Fibroblast of mammary gland (primary cell): ENCODE measurements around the gene FHOD3.

Source experiments
- DNase-seq: peaks from one replicate; pipeline ENCODE4 v3.0.0-alpha.2; 2010; ENCODE audit warnings: low read depth
- H3K4me3 ChIP-seq: 2 replicates; pipeline ENCODE4 v1.5.1; 2011; ENCODE audit warnings: low read depth, mild to moderate bottlenecking, low read length, moderate library complexity; ENCODE audit not compliant: control insufficient read depth
- TF ChIP-seq, protein P1 (sequence below): conservative IDR thresholded peaks from 2 replicates; pipeline ENCODE4 v1.5.1; 2011; ENCODE audit warnings: low read depth, low read length, inconsistent platforms; ENCODE audit not compliant: control insufficient read depth, insufficient read depth

Gene FHOD3

GRCh38 chr18:36769172-36769571 lies 471.7 kb downstream of the FHOD3 start:
- peak; percentile 77 for DNase-seq
- TF ChIP-seq, protein P1, sequence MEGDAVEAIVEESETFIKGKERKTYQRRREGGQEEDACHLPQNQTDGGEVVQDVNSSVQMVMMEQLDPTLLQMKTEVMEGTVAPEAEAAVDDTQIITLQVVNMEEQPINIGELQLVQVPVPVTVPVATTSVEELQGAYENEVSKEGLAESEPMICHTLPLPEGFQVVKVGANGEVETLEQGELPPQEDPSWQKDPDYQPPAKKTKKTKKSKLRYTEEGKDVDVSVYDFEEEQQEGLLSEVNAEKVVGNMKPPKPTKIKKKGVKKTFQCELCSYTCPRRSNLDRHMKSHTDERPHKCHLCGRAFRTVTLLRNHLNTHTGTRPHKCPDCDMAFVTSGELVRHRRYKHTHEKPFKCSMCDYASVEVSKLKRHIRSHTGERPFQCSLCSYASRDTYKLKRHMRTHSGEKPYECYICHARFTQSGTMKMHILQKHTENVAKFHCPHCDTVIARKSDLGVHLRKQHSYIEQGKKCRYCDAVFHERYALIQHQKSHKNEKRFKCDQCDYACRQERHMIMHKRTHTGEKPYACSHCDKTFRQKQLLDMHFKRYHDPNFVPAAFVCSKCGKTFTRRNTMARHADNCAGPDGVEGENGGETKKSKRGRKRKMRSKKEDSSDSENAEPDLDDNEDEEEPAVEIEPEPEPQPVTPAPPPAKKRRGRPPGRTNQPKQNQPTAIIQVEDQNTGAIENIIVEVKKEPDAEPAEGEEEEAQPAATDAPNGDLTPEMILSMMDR, result no peak
- no peak overlapping the region for H3K4me3 ChIP-seq

DNA sequence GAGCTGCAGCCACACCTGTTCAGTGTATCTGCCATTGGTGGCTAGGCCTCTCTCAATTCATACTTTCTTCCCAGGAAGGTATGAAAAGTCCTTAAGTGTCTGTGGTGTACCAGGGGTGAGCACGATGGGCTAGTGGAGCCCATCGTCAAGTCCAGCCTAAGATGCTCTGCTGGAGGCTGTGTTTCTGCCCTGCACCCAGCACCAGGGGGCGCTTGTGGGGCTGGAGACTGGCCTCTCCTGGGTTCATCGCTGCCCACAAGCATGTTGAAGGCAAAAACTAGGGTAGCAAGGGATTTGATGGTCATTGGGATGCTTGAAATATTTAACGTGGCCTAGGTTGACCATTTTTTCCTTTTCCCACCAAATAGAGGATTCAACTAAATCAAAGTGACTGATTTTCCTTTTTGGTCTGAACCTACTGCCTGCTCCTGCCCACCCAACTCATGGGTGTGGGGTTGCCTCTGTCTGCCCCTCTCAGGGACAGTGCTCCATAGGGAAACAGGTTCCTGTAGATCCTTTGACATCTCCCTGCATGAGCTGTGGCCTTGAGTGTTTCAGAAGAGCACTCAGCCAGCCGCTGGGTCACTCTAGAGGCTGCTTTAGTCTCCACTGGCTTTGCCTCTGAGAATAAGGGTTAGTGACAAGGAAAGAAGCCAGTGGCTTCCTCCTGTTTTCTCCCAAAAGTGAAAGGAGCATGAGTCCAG lies 472.2 kb downstream of the FHOD3 start:
- DNase-seq, result no peak
- TF ChIP-seq, protein P1, result peak; percentile 13

DNA sequence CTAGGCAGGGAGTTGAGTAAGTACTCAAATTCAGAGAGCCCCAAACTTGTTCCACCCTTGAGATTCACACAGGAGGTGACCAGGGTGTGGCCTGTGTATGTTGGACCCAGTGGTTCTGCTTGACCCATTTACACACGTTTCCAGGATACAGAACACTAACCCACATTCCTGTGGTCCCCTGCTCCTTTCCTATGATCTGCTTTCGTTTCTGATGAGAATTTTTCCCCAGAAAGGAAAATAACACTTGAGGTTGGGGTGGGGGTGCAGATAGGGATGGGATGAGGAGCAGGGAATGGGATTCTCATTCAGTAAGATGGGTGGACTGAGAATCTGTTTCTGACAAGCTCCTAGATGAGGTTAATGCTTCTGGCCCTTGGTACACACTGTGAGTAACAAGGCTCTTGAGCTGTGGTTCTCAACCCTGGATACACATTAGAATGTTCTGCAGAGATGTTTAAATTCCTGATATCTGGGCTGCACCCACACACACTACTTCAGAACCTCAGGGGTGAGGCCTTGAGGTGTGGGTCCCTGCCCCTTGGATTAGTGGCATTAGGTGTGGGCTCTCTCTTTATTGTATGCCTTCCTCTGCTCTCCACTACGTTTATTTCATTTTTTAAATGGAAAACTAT lies 472.9 kb downstream of the FHOD3 start:
- TF ChIP-seq, protein P1, result no peak
- no peak for DNase-seq
- no peak overlapping the region for H3K4me3 ChIP-seq

More for the DNA sequence above, 472.2 kb downstream of the FHOD3 start:
- no peak overlapping the region for H3K4me3 ChIP-seq

- TF ChIP-seq, protein P1, result no peak
- no peak overlapping the region for H3K4me3 ChIP-seq
- DNase-seq, result no peak
Observed at GRCh38 chr18:36771245-36771644, 473.7 kb downstream of the FHOD3 start.

- H3K4me3 ChIP-seq, result no peak overlapping the region
- TF ChIP-seq, protein P1, result no peak
- DNase-seq, result peak; percentile 46
Observed at GRCh38 chr18:36772241-36772723, 474.8 kb downstream of the FHOD3 start.

- no peak for DNase-seq
- TF ChIP-seq, protein P1, result no peak
- H3K4me3 ChIP-seq, result no peak overlapping the region
Observed at GRCh38 chr18:36775396-36775795, 477.9 kb downstream of the FHOD3 start.
